Tibial artery (tissue), 4 donors: Measurements from ENCODE around the gene DCAF5.
A peak's percentile ranks its signal among the peaks of the same experiment; 100 is the strongest.

Experiments
- DNase-seq, 2 donors: peaks; one replicate each; pipeline ENCODE4 v3.0.0-alpha.2; 2019
- H3K27ac ChIP-seq, 2 donors: fragments of 200-600 bp; sonication (generic) in 1 of 2; 1 replicate in 1 of 2; 2 replicates in 1 of 2; pipeline ENCODE4 v1.5.1; 2018 to 2019; ENCODE audit warnings: mild to moderate bottlenecking in 1 of 2
- H3K27me3 ChIP-seq, 2 donors: fragments of 200-600 bp; sonication (generic) in 1 of 2; one replicate each; pipeline versions ENCODE4 v1.5.1 to v1.6.0; 2016 to 2019
- H3K36me3 ChIP-seq, 3 donors: fragments of 200-600 bp; sonication (generic) in 2 of 3; one replicate each; pipeline ENCODE4 v1.5.1; 2016 to 2019; ENCODE audit warnings: mild to moderate bottlenecking in 2 of 3
- H3K4me1 ChIP-seq, 4 donors: fragments of 200-600 bp; sonication (generic) in 2 of 4; 1 replicate in 3 of 4; 2 replicates in 1 of 4; pipeline ENCODE4 v1.5.1; 2016 to 2019
- H3K4me3 ChIP-seq, 2 donors: fragments of 200-600 bp; sonication (generic) in 1 of 2; 1 replicate in 1 of 2; 2 replicates in 1 of 2; pipeline ENCODE4 v1.5.1; 2018 to 2019; ENCODE audit warnings: mild to moderate bottlenecking in 2 of 2
- H3K9me3 ChIP-seq, 3 donors: fragments of 200-600 bp; sonication (generic) in 1 of 3; one replicate each; pipeline ENCODE4 v1.5.1; 2016 to 2019
- CTCF ChIP-seq, 2 experiments: fragments of 200-600 bp in 1 of 2; fragments of 450-650 bp in 1 of 2; IDR thresholded peaks; one replicate each; pipeline ENCODE4 v1.5.1; 2017 to 2019; ENCODE audit warnings: antibody characterized with exemption in 2 of 2, mild to moderate bottlenecking in 1 of 2, moderate library complexity in 1 of 2
- intact Hi-C: fragments of 100-400 bp; cut with DNase I; formaldehyde crosslinking; loops from one replicate; pipeline ENCODE4 v1.15.0; 2023; ENCODE audit warnings: low total_unique reads

The DCAF5 gene

DNA sequence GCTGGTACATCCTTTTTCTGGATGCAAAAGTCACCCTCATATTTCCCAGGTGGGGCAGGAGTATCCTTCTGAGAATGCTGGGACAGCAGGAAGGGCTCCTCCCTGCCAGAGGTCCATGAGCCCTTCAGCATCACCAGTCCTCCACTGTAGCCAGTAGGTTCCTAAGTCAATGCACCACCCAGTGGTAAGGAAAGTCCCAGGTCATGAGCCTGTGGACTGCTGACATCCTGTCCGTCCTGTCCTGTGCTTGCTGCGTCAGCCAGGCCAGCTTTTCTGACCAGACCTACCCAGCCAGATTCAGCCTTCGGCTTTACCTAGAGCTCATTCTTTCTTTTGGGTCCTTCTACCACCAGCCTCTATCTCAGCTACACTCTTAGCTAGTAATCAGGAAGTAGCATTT is 150.8 kb downstream of the DCAF5 start:
- H3K27ac ChIP-seq: no peak overlapping the region
- H3K4me3 ChIP-seq: no peak overlapping the region
- peaks cover 0 to 22% (median 10%) of the 10 kb centered on the region in 4 donors for H3K4me1 ChIP-seq
- no peaks in the 10 kb centered on the region for H3K36me3 ChIP-seq
- no peaks in the 10 kb centered on the region for H3K27me3 ChIP-seq
- no peaks in the 10 kb centered on the region for H3K9me3 ChIP-seq
- intact Hi-C loops: no loop called here
- DNase-seq: no peak
- peak; percentile 10 to 27 for TF ChIP-seq CTCF (IDR thresholded peaks at IDR 0.05)

- Histone ChIP-seq H3K27ac (no peak overlapping the region), H3K4me1 (peaks cover 0 to 21% (median 10%) of the 10 kb centered on the region in 4 donors), H3K9me3 (no peaks in the 10 kb centered on the region), H3K4me3 (no peak overlapping the region), H3K27me3 (no peaks in the 10 kb centered on the region), H3K36me3 (no peaks in the 10 kb centered on the region)
- DNase-seq: no peak
- no peak for TF ChIP-seq CTCF (IDR thresholded peaks at IDR 0.05)
- intact Hi-C loops: no loop called here
These were observed 151.5 kb downstream of the DCAF5 start for GRCh38 chr14:69001375-69001774.
